Natural killer cell (primary cell): ENCODE results near the gene USP36. TPM values are rescaled to one million over a fixed set of nuclear protein-coding genes. Genes with fewer than 3 reads are reported as not detected.

Source experiments
- ATAC-seq, 3 donors: fragments of 150-1000 bp in 2 of 3; fragments of 200-7000 bp in 1 of 3; cut with Tn5 transposase; 1 replicate in 1 of 3; 2 replicates in 2 of 3; pipeline ENCODE4 v1.10.0; 2021; ENCODE audit warnings: mild to moderate bottlenecking in 2 of 3, moderate library complexity in 2 of 3
- DNase-seq, 2 donors: peaks; one replicate each; pipeline versions ENCODE4 v3.0.0 to v3.0.0-alpha.2; 2013 to 2021; ENCODE audit warnings: mixed read lengths in 1 of 2
- H3K27ac ChIP-seq: one replicate; pipeline ENCODE4 v1.5.1; 2013; ENCODE audit warnings: mild to moderate bottlenecking, low read length
- H3K27me3 ChIP-seq: one replicate; pipeline ENCODE4 v1.6.1; 2013; ENCODE audit warnings: low read length; ENCODE audit not compliant: control insufficient read depth, insufficient read depth
- H3K36me3 ChIP-seq: one replicate; pipeline ENCODE4 v1.6.1; 2013; ENCODE audit warnings: low read length; ENCODE audit not compliant: control insufficient read depth, insufficient read depth
- H3K4me1 ChIP-seq: one replicate; pipeline ENCODE4 v1.6.1; 2013; ENCODE audit warnings: low read length; ENCODE audit not compliant: control insufficient read depth, insufficient read depth
- H3K4me3 ChIP-seq: one replicate; pipeline ENCODE4 v1.5.1; 2013; ENCODE audit warnings: low read length
- H3K9me3 ChIP-seq: one replicate; pipeline ENCODE4 v1.6.1; 2013; ENCODE audit warnings: low read length; ENCODE audit not compliant: control insufficient read depth, insufficient read depth
- H3K27ac Mint-ChIP-seq, 2 donors: one replicate each; pipeline ENCODE4 v1.8.0; 2022; ENCODE audit warnings: mild to moderate bottlenecking in 2 of 2, mixed read lengths in 2 of 2, moderate library complexity in 1 of 2
- H3K27me3 Mint-ChIP-seq, 2 donors: one replicate each; pipeline ENCODE4 v1.8.0; 2022; ENCODE audit warnings: low read depth in 2 of 2, mixed read lengths in 2 of 2
- H3K36me3 Mint-ChIP-seq: one replicate; pipeline ENCODE4 v1.8.0; 2022; ENCODE audit warnings: mixed read lengths
- H3K4me1 Mint-ChIP-seq, 2 donors: one replicate each; pipeline ENCODE4 v1.8.0; 2022; ENCODE audit warnings: mixed read lengths in 2 of 2
- H3K4me3 Mint-ChIP-seq: one replicate; pipeline ENCODE4 v1.8.0; 2022; ENCODE audit warnings: mild to moderate bottlenecking, moderate library complexity, mixed read lengths
- H3K9me3 Mint-ChIP-seq, 2 donors: one replicate each; pipeline ENCODE4 v1.8.0; 2022; ENCODE audit warnings: mixed read lengths in 2 of 2
- WGBS: methylation state at CpG from one replicate; pipeline ENCODE4 v1.1.7; 2013; ENCODE audit warnings: missing lambda C conversion rate; ENCODE audit not compliant: insufficient coverage; 5-methylcytosine and 5-hydroxymethylcytosine counted together
- intact Hi-C: fragments of 100-400 bp; cut with micrococcal nuclease; formaldehyde crosslinking; loops from one replicate; pipeline ENCODE4 v1.14.2; 2022
- total RNA-seq, 4 donors: library from RNA; stranded (reverse); fragments of 120-200 nt in 1 of 4; gene quantifications; one replicate each; pipeline versions ENCODE4 v1.2.3 to v1.2.4, GENCODE V29; 2013 to 2022
- TF ChIP-seq, protein P1 (sequence below): fragments of 200-600 bp; IDR thresholded peaks from one replicate; pipeline ENCODE4 v1.8.0; 2022; ENCODE audit warnings: antibody characterized with exemption

Gene USP36
- total RNA-seq, 3 donors from 2014 or later (not counting 1 experiment from before 2014, with no cell fraction given), result 241 to 304 (median 270) TPM

DNA sequence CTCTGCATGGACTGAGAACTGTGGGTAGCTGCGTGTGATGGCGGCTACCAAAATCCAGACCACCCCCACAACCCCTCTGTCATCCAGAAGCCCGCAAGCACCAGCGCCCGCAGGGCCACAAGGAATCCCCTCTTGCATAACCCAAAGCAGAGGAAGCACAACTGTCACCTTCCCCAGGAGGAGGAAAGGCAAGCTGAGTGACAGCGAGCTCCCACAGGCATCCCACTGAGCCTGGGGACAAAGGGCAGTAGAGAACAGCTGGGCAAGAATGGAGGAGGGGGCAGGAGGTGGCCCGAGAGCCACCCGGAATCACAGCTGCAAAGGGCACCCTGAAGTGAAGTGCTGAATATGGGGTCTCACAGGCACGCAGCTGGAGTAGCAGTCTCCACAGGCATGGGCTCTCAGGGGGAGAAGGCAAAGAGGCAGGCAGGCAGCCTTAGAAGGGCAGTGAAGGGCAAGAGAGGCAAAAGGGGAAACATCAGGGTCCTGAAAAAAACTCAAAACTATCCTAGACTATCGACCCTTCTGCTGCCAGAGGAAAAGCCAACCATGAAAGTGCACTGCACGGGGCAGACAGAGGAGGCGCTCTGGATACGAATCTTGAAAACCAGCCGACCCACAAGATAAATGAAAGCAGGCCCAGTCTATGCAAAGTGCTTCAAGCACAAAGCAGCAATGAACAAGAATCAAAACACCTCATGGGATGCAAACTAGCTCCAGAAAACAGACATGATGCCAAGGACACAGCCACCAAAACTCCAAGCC lies 17.1 kb downstream of the USP36 start:
- Mint-ChIP-seq H3K9me3 (no peaks in the 10 kb centered on the region), H3K27ac (peak overlapping the region in 1 of 2 donors; percentile 67), H3K27me3 (no peaks in the 10 kb centered on the region), H3K4me3 (no peak overlapping the region), H3K36me3 (peaks cover 24% of the 10 kb centered on the region), H3K4me1 (peaks cover 14 to 35% of the 10 kb centered on the region in 2 donors)
- TF ChIP-seq, protein P1, sequence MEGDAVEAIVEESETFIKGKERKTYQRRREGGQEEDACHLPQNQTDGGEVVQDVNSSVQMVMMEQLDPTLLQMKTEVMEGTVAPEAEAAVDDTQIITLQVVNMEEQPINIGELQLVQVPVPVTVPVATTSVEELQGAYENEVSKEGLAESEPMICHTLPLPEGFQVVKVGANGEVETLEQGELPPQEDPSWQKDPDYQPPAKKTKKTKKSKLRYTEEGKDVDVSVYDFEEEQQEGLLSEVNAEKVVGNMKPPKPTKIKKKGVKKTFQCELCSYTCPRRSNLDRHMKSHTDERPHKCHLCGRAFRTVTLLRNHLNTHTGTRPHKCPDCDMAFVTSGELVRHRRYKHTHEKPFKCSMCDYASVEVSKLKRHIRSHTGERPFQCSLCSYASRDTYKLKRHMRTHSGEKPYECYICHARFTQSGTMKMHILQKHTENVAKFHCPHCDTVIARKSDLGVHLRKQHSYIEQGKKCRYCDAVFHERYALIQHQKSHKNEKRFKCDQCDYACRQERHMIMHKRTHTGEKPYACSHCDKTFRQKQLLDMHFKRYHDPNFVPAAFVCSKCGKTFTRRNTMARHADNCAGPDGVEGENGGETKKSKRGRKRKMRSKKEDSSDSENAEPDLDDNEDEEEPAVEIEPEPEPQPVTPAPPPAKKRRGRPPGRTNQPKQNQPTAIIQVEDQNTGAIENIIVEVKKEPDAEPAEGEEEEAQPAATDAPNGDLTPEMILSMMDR, result no peak
- Histone ChIP-seq H3K4me3 (no peak overlapping the region), H3K4me1 (peaks cover 21% of the 10 kb centered on the region), H3K27me3 (no peaks in the 10 kb centered on the region), H3K36me3 (peaks cover 82% of the 10 kb centered on the region), H3K27ac (no peak overlapping the region), H3K9me3 (no peaks in the 10 kb centered on the region)
- intact Hi-C loops, result no loop called here
- WGBS, result 97% methylated on average over 13 of the region's 14 CpGs
- no peak for DNase-seq
- no peak for ATAC-seq

- Histone ChIP-seq H3K36me3 (peaks cover 82% of the 10 kb centered on the region), H3K4me1 (peaks cover 30% of the 10 kb centered on the region), H3K9me3 (no peaks in the 10 kb centered on the region), H3K4me3 (no peak overlapping the region), H3K27me3 (no peaks in the 10 kb centered on the region), H3K27ac (no peak overlapping the region)
- Mint-ChIP-seq H3K9me3 (no peaks in the 10 kb centered on the region), H3K4me3 (no peak overlapping the region), H3K4me1 (peaks cover 19 to 35% of the 10 kb centered on the region in 2 donors), H3K36me3 (peaks cover 15% of the 10 kb centered on the region), H3K27me3 (no peaks in the 10 kb centered on the region), H3K27ac (peak overlapping the region in 1 of 2 donors; percentile 36)
- TF ChIP-seq, protein P1, result no peak
- intact Hi-C loops, result no loop called here
- WGBS, result 97% methylated on average over 14 of the region's 14 CpGs
- DNase-seq (no peak), ATAC-seq (no peak)
Measured at GRCh38 chr17:78822552-78822951, 18.1 kb downstream of the USP36 start.

GRCh38 chr17:78821961-78822360 lies 18.7 kb downstream of the USP36 start:
- Mint-ChIP-seq H3K4me3 (no peak overlapping the region), H3K27me3 (no peaks in the 10 kb centered on the region), H3K27ac (no peak overlapping the region), H3K9me3 (no peaks in the 10 kb centered on the region), H3K4me1 (peaks cover 25 to 41% of the 10 kb centered on the region in 2 donors), H3K36me3 (peaks cover 15% of the 10 kb centered on the region)
- H3K4me1 ChIP-seq, result peaks cover 36% of the 10 kb centered on the region
- no peaks in the 10 kb centered on the region for H3K27me3 ChIP-seq
- H3K4me3 ChIP-seq, result no peak overlapping the region
- H3K27ac ChIP-seq, result no peak overlapping the region
- TF ChIP-seq, protein P1, result no peak
- DNase-seq, result no peak
- no peaks in the 10 kb centered on the region for H3K9me3 ChIP-seq
- peaks cover 76% of the 10 kb centered on the region for H3K36me3 ChIP-seq
- 89% methylated on average over 7 of the region's 8 CpGs for WGBS
- no peak for ATAC-seq
- intact Hi-C loops, result no loop called here

DNA sequence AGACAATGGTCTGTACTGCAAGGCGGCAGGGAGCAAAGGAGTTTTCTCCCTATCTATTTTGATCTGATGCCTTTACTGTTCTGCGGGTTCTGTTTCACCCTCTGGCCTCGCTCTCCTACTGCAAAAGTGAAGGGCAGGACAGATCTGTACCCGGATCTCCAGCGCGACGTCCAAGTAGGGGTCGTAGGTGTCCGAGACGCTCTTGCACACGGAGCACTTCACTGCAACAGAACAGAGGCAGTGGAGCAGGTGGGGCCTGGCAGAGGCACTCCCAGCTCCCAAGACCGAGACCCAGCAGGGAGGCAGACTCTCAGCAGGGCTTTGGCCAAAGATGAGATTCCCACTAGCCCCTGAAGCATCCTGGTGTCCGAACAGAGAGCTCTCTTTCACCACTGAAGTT lies 19.8 kb downstream of the USP36 start:
- no peak overlapping the region for H3K27ac ChIP-seq
- no peak for DNase-seq
- no peak overlapping the region for H3K27ac Mint-ChIP-seq
- H3K4me3 Mint-ChIP-seq, result no peak overlapping the region
- 94% methylated on average over 13 of the region's 13 CpGs for WGBS
- intact Hi-C loops, result no loop called here
- peaks cover 69% of the 10 kb centered on the region for H3K36me3 ChIP-seq
- peaks cover 15% of the 10 kb centered on the region for H3K36me3 Mint-ChIP-seq
- H3K27me3 Mint-ChIP-seq, result no peaks in the 10 kb centered on the region
- peaks cover 30 to 45% of the 10 kb centered on the region in 2 donors for H3K4me1 Mint-ChIP-seq
- H3K4me1 ChIP-seq, result peaks cover 45% of the 10 kb centered on the region
- H3K27me3 ChIP-seq, result no peaks in the 10 kb centered on the region
- H3K4me3 ChIP-seq, result no peak overlapping the region
- no peak for ATAC-seq
- TF ChIP-seq, protein P1, result no peak
- H3K9me3 Mint-ChIP-seq, result no peaks in the 10 kb centered on the region
- H3K9me3 ChIP-seq, result no peaks in the 10 kb centered on the region
